ENCODE measurements around the gene CTNNAL1.

CTNNAL1 gene

DNA sequence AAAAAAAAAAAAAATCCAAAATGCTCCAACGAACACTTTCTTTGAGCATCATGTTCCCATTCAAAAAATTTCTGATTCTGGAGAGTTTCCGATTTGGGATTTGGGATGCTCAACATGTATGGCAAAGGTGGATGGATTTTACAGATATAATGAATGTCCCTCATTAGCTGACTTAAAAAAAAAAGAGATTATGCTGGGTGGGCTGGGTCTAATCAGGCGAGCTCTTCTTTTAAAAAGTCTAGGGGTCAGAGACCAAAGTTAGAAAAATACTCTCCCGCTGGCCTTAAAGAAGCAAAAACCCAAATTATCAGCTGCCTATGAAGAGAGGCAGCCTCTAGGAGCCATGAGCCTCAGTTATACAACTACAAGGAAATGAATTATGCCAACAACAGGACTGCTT lies 15.2 kb upstream of the CTNNAL1 start:
- DNase-seq (ENCODE audit: low spot score) (no peak), FAIRE-seq (no peak)

GRCh38 chr9:109027176-109027575 lies 13.9 kb upstream of the CTNNAL1 start:
- DNase-seq (ENCODE audit: low spot score) = no peak
- FAIRE-seq = no peak

GRCh38 chr9:109026306-109026705 lies 13.0 kb upstream of the CTNNAL1 start:
- FAIRE-seq = no peak
- no peak for DNase-seq (ENCODE audit: low spot score)

GRCh38 chr9:109022873-109023272 lies 9.6 kb upstream of the CTNNAL1 start:
- DNase-seq (ENCODE audit: low spot score) = no peak
- no peak for FAIRE-seq

GRCh38 chr9:109020581-109021511 lies 7.5 kb upstream of the CTNNAL1 start:
- FAIRE-seq = no peak
- no peak for DNase-seq (ENCODE audit: low spot score)

DNA sequence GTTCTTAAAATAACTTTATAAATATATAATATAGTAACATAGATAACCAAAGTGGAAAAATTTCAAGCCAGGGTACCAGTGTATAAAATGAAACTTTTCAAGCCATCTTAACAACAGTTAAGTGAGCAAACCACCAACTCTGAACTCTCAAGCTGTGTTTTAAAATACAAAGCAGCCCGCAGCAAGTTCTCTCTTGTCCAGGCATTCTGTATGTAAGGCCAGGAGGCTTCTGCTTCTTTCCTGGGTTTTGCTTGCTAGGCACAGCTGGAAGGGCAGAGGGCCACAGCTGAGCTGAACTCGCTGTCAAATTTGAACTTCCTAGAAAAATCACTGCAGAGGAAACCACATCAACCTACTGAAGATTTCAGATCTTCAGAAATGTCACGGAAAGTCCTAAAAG lies 6.8 kb upstream of the CTNNAL1 start:
- DNase-seq (ENCODE audit: low spot score) (no peak), FAIRE-seq (no peak)

DNA sequence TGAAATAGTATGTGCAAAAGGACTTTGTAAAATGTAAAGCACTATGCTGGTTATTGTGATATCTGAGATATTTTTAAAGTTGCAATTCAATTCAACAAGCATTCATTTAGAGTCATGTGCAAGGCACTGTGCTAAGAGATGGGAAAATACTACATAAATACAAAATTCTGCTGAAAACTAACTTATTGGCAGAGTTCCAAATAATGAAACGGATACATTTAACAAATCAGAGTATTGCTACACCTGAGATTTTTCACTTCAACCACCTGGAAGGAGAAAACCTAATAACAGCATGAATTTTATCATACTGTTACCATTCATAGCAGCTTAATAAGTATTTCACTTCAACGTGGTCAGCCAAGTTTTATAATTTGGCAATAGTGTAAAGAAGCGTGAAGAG lies 6.1 kb upstream of the CTNNAL1 start:
- no peak for DNase-seq (ENCODE audit: low spot score)
- no peak for FAIRE-seq

DNA sequence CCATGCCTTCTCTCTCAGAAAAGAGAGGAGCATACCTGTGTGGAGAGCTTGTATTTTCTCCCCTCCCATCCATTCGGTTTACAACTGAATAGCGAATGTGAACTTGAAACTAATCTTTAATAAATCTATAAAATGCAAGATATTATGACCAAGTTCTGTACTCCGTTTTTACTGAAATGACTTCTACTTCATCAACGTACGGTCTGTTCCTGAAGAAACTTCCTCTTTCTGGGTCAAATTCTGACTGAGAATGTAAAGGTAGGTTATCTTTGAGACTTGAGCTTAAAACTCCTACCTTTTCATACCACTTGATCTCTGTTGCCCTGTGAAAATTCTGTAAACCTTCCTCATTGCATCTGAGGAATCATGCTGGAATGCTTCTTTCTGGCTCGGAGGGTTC lies 4.2 kb upstream of the CTNNAL1 start:
- DNase-seq (ENCODE audit: low spot score) (no peak), FAIRE-seq (no peak)

- DNase-seq (ENCODE audit: low spot score) (no peak), FAIRE-seq (no peak)
Measured at GRCh38 chr9:109017061-109017460, 3.8 kb upstream of the CTNNAL1 start.

GRCh38 chr9:109016132-109016531 lies 2.8 kb upstream of the CTNNAL1 start:
- FAIRE-seq = no peak
- no peak for DNase-seq (ENCODE audit: low spot score)

DNA sequence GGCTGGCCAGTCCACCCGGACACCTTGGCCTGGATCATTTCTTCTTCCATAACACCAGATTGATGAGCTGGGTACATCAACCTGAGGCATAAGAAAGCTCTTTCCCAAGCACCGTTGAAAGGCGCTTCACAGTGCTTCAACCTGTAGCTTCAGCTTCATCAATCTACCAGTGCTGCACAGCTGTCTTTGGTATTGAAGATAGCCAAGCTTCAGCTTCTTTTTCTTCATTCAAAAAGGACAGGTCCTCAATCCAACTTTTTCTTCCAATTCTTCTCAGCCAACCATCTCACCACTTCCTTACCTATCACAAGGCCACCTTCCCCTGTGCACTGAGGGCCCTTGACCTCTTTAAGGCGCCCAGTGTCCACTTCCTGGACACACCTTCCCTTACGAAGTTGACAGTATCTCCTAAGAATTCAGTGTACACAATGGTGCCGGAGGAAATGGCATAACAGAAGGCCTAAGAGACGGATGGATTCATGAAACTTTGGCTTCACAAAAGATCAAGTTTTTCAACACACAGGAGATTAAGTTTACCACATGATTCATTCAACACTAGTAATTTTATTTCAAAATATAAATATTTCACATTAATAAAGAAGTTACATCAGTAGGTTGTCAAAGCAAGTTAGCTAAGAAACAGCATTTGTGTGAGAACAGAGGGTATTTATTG lies 1.4 kb upstream of the CTNNAL1 start:
- FAIRE-seq (no peak), DNase-seq (ENCODE audit: low spot score) (no peak)

DNA sequence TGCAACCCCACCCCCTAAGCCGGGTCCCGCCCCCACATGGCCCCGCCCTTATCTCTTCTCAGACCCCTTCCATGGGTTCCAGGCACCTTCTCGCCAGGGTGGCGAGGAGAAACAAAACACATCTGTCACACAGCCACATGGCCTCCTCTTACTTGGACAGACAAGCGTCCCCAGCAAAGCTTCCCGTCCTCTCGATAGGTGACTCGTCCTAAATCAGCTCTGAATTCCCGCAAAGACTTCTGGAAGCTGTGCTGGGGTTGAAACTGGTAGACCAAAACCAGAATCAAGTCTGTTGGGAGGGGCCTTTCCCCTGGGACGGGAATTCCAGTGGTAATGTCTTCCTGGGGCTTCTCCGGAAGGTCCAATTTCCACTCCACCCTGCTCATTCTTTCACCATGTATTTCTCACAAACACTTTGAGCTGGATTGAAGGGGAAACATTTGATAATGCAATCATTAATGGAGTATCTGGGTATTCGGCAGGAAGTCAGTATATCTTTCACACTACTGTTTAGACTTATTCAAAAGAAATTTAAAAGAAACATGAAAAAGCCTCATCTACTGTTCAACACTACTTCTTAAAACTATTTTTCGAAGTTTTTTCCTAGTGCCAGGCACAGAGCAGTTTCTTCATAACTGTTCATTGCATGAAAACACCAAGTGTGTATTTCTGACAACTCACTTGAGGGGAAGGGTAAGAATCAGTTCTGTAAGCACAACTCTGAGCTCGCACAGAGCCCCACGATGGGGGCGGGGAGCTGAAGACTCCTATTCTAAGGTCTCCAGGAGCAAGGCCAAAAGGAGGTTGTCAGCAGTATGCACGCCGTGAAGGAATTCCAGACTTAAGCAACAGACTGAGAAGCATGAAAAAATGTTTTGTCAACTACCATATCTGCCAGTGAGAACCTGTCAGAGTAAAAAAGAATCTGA lies 644 bp upstream of the CTNNAL1 start:
- no peak for FAIRE-seq
- DNase-seq (ENCODE audit: low spot score) = no peak

- DNase-seq (ENCODE audit: low spot score) = peak; percentile 79
- FAIRE-seq = no peak
Measured at GRCh38 chr9:109012009-109012875, 1.1 kb downstream of the CTNNAL1 start.

DNA sequence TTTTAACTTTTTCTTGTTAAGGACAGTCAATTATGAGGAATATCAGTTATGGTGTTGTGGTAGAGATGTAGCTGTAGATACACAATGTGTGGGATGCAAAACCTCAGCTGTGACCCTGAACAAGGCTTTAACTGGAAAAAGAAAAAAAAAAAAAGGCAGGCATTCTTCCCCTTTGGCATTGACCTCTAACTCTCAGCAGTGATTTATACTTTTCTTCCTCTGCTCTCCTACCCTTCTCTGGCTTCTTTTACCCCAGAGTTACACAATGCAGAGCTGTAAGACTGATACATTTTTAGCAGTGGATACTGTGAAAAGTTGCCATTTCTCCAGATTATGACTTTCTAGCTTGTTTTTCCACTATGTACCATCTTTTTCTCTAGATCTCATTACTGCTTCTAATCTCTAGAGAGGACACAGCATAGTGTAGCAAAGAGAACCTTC lies 2.0 kb downstream of the CTNNAL1 start:
- FAIRE-seq = no peak

GRCh38 chr9:109010746-109011145 lies 2.6 kb downstream of the CTNNAL1 start:
- DNase-seq (ENCODE audit: low spot score) = peak; percentile 20
- FAIRE-seq = no peak

More for the DNA sequence above, 2.0 kb downstream of the CTNNAL1 start:
- DNase-seq (ENCODE audit: low spot score) = no peak

- DNase-seq (ENCODE audit: low spot score) (no peak), FAIRE-seq (no peak)
Measured at GRCh38 chr9:109005678-109006077, 7.6 kb downstream of the CTNNAL1 start.

DNA sequence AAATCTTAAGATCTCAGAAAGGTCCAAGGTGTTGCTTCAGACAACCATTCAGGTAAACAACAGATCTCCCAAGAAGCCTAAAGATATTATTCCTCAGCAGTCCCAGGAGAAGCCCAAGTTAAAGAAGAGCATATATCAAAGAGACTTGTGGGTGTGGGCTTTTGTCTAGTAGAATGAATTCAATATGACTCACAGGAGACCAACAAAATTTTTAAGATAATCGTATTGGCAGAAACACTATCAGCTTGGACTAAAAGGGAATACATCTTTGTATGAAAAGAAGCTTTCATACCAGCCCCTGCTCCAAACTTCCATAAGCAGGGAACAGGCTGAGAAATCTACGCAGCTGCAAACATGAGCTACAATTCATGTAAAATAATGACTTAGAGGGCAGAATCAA lies 10.2 kb downstream of the CTNNAL1 start:
- DNase-seq (ENCODE audit: low spot score) (no peak), FAIRE-seq (no peak)

DNA sequence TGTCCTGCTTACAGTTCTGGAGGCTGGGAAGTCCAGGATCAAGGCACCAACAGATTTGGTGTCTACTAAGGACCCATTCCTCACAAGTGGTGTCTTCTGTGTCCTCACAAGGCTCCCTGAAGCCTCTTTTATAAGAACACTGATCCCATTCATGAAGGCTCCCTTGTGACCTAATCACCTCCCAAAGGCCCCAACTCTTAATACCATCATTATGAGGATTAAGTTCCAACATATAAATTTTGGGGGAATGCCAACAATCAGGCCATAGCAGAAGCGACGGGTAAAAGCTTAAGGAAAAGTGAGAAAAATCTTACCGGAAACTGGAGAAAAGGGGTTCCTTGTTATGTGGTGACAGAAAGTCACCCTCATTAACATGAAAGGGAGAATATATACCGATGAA lies 11.2 kb downstream of the CTNNAL1 start:
- DNase-seq (ENCODE audit: low spot score) (no peak), FAIRE-seq (no peak)

GRCh38 chr9:109001275-109001676 lies 12.0 kb downstream of the CTNNAL1 start:
- DNase-seq (ENCODE audit: low spot score) = peak; percentile 60
- FAIRE-seq = no peak

DNA sequence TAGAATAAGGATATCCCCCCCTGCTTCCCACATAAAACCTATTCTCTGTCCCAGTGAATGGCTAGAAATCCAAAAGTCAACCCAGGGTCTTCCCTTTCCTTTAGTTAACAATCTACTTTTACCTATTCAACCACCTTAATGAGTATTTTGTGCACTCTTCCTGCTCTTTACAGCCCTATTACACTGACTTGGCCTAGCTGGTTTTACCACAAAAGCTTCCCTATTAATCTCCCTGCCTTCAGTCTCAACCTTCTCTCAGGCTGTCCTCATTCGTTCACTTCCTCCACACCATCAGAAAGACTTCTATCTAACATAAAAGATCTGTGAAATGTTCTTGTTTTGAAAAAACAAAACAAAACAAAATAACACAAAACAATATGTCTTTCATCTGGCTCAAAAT lies 16.2 kb downstream of the CTNNAL1 start:
- FAIRE-seq (no peak), DNase-seq (ENCODE audit: low spot score) (no peak)

DNA sequence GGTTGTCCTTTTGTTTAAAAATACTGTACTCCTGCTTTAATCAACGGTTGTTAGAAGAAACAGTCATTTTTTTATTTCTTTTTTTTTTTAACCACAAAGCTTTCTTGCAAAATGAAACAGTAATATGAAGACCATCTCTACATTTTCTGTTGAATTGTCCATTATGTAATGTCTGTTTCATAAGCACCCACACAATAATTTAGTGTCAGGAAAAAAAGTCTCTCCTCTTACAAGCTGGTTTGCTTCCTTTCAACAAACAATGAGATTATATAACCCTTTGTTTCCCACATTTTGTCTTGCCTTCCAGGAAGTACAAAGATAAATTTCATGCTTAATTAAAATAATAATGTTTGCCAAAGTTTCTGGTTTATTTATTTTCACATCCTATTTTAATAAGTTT lies 16.7 kb downstream of the CTNNAL1 start:
- no peak for FAIRE-seq
- no peak for DNase-seq (ENCODE audit: low spot score)
